ENCODE measurements around the gene KCNK13. TPM values are rescaled to one million over a fixed set of nuclear protein-coding genes. Genes with fewer than 3 reads are reported as not detected.

KCNK13 gene
- total RNA-seq, 1 donor from 2014 or later: not detected

- Histone ChIP-seq H3K36me3 (no peaks in the 10 kb centered on the region), H4K20me1 (ENCODE audit: low read depth) (no peaks in the 10 kb centered on the region), H2AFZ (replicated peaks) (no peak overlapping the region), H3K9me3 (ENCODE audit: low read depth) (no peaks in the 10 kb centered on the region), H3K4me2 (no peak overlapping the region), H3F3A (ENCODE audit: low read depth) (no peaks in the 10 kb centered on the region), H3K9ac (no peak overlapping the region), H3K4me1 (no peaks in the 10 kb centered on the region), H3K79me2 (ENCODE audit: low read depth) (no peaks in the 10 kb centered on the region), H3K27ac (no peak overlapping the region), H3K4me3 (no peak overlapping the region), H3K27me3 (no peaks in the 10 kb centered on the region)
- Mint-ChIP-seq H3K27ac (no peak overlapping the region), H3K4me3 (no peak overlapping the region), H3K4me1 (no peaks in the 10 kb centered on the region), H3K9me3 (peaks cover 3% of the 10 kb centered on the region), H3K27me3 (ENCODE audit: insufficient read depth, low read depth) (no peaks in the 10 kb centered on the region), H3K36me3 (no peaks in the 10 kb centered on the region)
- no peak for DNase-seq (ENCODE audit: low spot score)
- no peak for TF ChIP-seq CTCF (IDR thresholded peaks at IDR 0.05)
- no peak for TF ChIP-seq EZH2 (IDR thresholded peaks at IDR 0.05)
- no peak for TF ChIP-seq EZH2phosphoT487 (IDR thresholded peaks at IDR 0.05)
Observed at GRCh38 chr14:90175631-90176030, 113.8 kb downstream of the KCNK13 start.

DNA sequence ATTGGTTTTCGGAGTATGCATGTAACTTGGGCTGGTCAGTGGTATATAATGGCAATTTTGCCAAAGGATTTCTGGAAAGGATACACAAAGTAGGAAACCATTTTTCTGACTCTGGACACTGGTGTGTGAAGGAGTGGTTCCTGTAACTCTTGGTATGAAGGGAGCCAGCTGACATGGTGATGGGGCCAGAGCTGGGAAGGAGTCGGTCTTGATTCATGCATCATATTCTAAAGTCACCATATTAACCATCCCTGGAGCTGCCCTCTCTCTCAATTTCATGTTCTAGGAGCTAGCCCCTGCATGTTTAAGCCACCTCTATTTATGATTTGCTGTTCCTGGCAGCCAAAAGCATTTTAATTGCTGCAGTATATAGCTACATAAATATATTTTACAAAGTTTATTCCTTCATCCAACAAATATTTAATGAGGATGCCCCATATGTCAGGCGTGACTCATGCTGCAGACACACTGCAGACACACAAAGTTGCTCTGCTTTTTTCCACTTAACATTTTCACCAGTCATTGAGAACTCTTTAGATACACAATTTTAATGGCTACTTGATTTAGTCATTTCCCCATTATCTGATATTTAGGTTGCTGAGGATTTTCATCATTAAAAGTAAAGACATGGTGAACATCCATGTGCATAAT lies 115.9 kb downstream of the KCNK13 start:
- Histone ChIP-seq H3K9me3 (ENCODE audit: low read depth) (no peaks in the 10 kb centered on the region), H3K36me3 (no peaks in the 10 kb centered on the region), H3K27ac (no peak overlapping the region), H2AFZ (replicated peaks) (no peak overlapping the region), H3K9ac (no peak overlapping the region), H4K20me1 (ENCODE audit: low read depth) (no peaks in the 10 kb centered on the region), H3K79me2 (ENCODE audit: low read depth) (no peaks in the 10 kb centered on the region), H3F3A (ENCODE audit: low read depth) (no peaks in the 10 kb centered on the region), H3K27me3 (no peaks in the 10 kb centered on the region), H3K4me3 (no peak overlapping the region), H3K4me1 (no peaks in the 10 kb centered on the region), H3K4me2 (no peak overlapping the region)
- Mint-ChIP-seq H3K36me3 (no peaks in the 10 kb centered on the region), H3K27me3 (ENCODE audit: insufficient read depth, low read depth) (peaks cover 5% of the 10 kb centered on the region), H3K9me3 (peaks cover 3% of the 10 kb centered on the region), H3K27ac (no peak overlapping the region), H3K4me1 (no peaks in the 10 kb centered on the region), H3K4me3 (no peak overlapping the region)
- DNase-seq (ENCODE audit: low spot score): no peak
- TF ChIP-seq CTCF (IDR thresholded peaks at IDR 0.05): no peak
- no peak for TF ChIP-seq EZH2 (IDR thresholded peaks at IDR 0.05)
- no peak for TF ChIP-seq EZH2phosphoT487 (IDR thresholded peaks at IDR 0.05)

DNA sequence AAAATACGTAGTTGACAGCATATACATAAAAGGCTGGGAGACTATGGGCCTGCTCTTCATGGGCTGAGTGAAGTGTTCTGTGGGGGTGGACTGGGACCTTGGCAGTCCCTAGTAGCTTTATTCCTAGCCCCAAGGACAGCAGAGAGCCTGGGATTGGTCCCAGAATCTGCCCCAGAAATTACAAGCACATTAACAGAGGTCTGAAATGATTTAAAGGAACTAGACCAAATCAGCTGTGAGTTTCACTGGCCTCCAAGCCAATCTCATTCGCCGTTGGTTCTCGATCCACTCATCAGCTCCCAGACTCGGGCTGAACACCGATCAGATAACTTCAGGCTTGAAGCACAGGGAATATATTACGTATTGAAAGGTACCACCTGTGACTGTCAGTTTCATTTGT lies 117.6 kb downstream of the KCNK13 start:
- TF ChIP-seq CTCF (IDR thresholded peaks at IDR 0.05) (no peak), EZH2phosphoT487 (IDR thresholded peaks at IDR 0.05) (no peak), EZH2 (IDR thresholded peaks at IDR 0.05) (no peak)

More for the DNA sequence above, 117.6 kb downstream of the KCNK13 start:
- Histone ChIP-seq H3K79me2 (ENCODE audit: low read depth) (no peaks in the 10 kb centered on the region), H3K27ac (no peak overlapping the region), H3K9ac (no peak overlapping the region), H4K20me1 (ENCODE audit: low read depth) (no peaks in the 10 kb centered on the region), H3K27me3 (no peaks in the 10 kb centered on the region), H3K9me3 (ENCODE audit: low read depth) (no peaks in the 10 kb centered on the region), H3K36me3 (no peaks in the 10 kb centered on the region), H3K4me2 (no peak overlapping the region), H3F3A (ENCODE audit: low read depth) (no peaks in the 10 kb centered on the region), H2AFZ (replicated peaks) (no peak overlapping the region), H3K4me1 (no peaks in the 10 kb centered on the region), H3K4me3 (no peak overlapping the region)
- Mint-ChIP-seq H3K27ac (no peak overlapping the region), H3K9me3 (peaks cover 3% of the 10 kb centered on the region), H3K4me3 (no peak overlapping the region), H3K4me1 (no peaks in the 10 kb centered on the region), H3K36me3 (no peaks in the 10 kb centered on the region), H3K27me3 (ENCODE audit: insufficient read depth, low read depth) (peaks cover 6% of the 10 kb centered on the region)
- no peak for DNase-seq (ENCODE audit: low spot score)
